K562 (cell line): ENCODE measurements around the gene MLH1. TPM values are rescaled to one million over a fixed set of nuclear protein-coding genes. Genes with fewer than 3 reads are reported as not detected.

Experiments
- ARID1B ChIP-seq: fragments of 450-650 bp; IDR thresholded peaks from 2 replicates; pipeline ENCODE4 v1.6.1; 2016; ENCODE audit warnings: antibody characterized with exemption, mild to moderate bottlenecking, inconsistent platforms
- DPF2 ChIP-seq: fragments of 450-650 bp; IDR thresholded peaks from 2 replicates; pipeline ENCODE4 v1.6.1; 2016
- FOSL1 ChIP-seq: fragments of 200-800 bp; sonication (Bioruptor generic); conservative IDR thresholded peaks from 2 replicates; pipeline ENCODE4 v1.6.1; 2016; ENCODE audit warnings: missing genetic modification characterization, missing compliant biosample characterization
- GATAD2B ChIP-seq: fragments of 450-650 bp; IDR thresholded peaks from 2 replicates; pipeline ENCODE4 v1.6.1; 2017; ENCODE audit warnings: mild to moderate bottlenecking, borderline replicate concordance
- MAFG ChIP-seq: fragments of 450-650 bp; conservative IDR thresholded peaks from 2 replicates; pipeline ENCODE4 v1.6.1; 2016; ENCODE audit warnings: missing genetic modification characterization, missing compliant biosample characterization
- RFX1 ChIP-seq: fragments of 450-650 bp; IDR thresholded peaks from 2 replicates; pipeline ENCODE4 v1.6.1; 2016; ENCODE audit warnings: mild to moderate bottlenecking, moderate library complexity
- SMARCA4 ChIP-seq: fragments of 450-650 bp; IDR thresholded peaks from 2 replicates; pipeline ENCODE4 v1.6.1; 2016
- TARDBP ChIP-seq: fragments of 450-650 bp; IDR thresholded peaks from 2 replicates; pipeline ENCODE4 v1.6.1; 2016
- TEAD4 ChIP-seq, 2 experiments: sonication (generic) in 1 of 2; formaldehyde crosslinking in 1 of 2; IDR thresholded peaks; 2 replicates each; pipeline versions ENCODE4 v1.6.1 to v1.8.0; 2012 to 2022; ENCODE audit warnings: borderline replicate concordance in 1 of 2, inconsistent platforms in 1 of 2, low read length in 1 of 2, mild to moderate bottlenecking in 1 of 2, missing genetic modification reagents in 1 of 2
- TOE1 ChIP-seq, 2 experiments: fragments of 450-650 bp in 1 of 2; sonication (generic) in 1 of 2; formaldehyde crosslinking in 1 of 2; IDR thresholded peaks; 2 replicates each; pipeline versions ENCODE4 v1.7.1 to v1.8.0; 2016 to 2022; ENCODE audit warnings: borderline replicate concordance in 2 of 2, mild to moderate bottlenecking in 2 of 2, antibody characterized with exemption in 1 of 2, inconsistent platforms in 1 of 2, low read depth in 1 of 2, missing genetic modification reagents in 1 of 2, moderate library complexity in 1 of 2
- ZNF316 ChIP-seq: fragments of 450-650 bp; IDR thresholded peaks from 2 replicates; pipeline ENCODE4 v1.6.1; 2016
- ZNF431 ChIP-seq: sonication (generic); formaldehyde crosslinking; IDR thresholded peaks from 2 replicates; pipeline ENCODE4 v1.8.0; 2022; ENCODE audit warnings: mild to moderate bottlenecking, missing genetic modification reagents
- ZNF586 ChIP-seq: fragments of 450-650 bp; formaldehyde crosslinking; conservative IDR thresholded peaks from 2 replicates; pipeline ENCODE4 v1.4.0; 2020; ENCODE audit warnings: mild to moderate bottlenecking, moderate library complexity
- ZNF696 ChIP-seq: fragments of 250-450 bp; sonication (Bioruptor Pico); conservative IDR thresholded peaks from 2 replicates; pipeline ENCODE4 v1.4.0; 2020; ENCODE audit warnings: mild to moderate bottlenecking, moderate library complexity
- polyA plus RNA-seq, 8 experiments: library from polyadenylated mRNA; depleted of rRNA in 4 of 8; stranded (reverse) in 5 of 8; unstranded in 3 of 8; fragments of >200 nt; fragmentation: Nextera tagmentation in 2 of 8; fragmentation: Illumina TruSeq in 1 of 8; extraction: Ambion mirVana in 2 of 8; extraction: Trizol in 1 of 8; gene quantifications; 2 replicates each; pipeline versions ENCODE4 v1.2.1 to v1.2.3, GENCODE V29; 2011 to 2014; ENCODE audit warnings: inconsistent platforms in 1 of 8, missing spikeins in 1 of 8
- total RNA-seq, 7 experiments: library from RNA; depleted of rRNA in 6 of 7; stranded (reverse); fragments of >200 nt in 6 of 7; fragmentation: Illumina TruSeq in 2 of 7; extraction: Trizol in 2 of 7; gene quantifications; 2 replicates each; pipeline versions ENCODE4 v1.2.1 to v1.2.3, GENCODE V29; 2011 to 2021; ENCODE audit warnings: low replicate concordance in 1 of 7
- TF ChIP-seq, protein P1 (sequence below), 2 experiments: fragments of 450-650 bp; IDR thresholded peaks; 2 replicates each; pipeline ENCODE4 v1.6.1; 2018; ENCODE audit warnings: mild to moderate bottlenecking in 2 of 2, low read depth in 1 of 2; ENCODE audit not compliant: partially characterized antibody in 2 of 2
- TF ChIP-seq, protein P2 (sequence below), 2 experiments: fragments of 450-650 bp; IDR thresholded peaks; 2 replicates each; pipeline ENCODE4 v1.6.1; 2016

Gene MLH1
- total and polyA plus RNA-seq, 9 of the 15 experiments (the other 6 are each of a cell fraction or from before 2014, with no cell fraction given), result 76.4 to 155 (median 117) TPM

DNA sequence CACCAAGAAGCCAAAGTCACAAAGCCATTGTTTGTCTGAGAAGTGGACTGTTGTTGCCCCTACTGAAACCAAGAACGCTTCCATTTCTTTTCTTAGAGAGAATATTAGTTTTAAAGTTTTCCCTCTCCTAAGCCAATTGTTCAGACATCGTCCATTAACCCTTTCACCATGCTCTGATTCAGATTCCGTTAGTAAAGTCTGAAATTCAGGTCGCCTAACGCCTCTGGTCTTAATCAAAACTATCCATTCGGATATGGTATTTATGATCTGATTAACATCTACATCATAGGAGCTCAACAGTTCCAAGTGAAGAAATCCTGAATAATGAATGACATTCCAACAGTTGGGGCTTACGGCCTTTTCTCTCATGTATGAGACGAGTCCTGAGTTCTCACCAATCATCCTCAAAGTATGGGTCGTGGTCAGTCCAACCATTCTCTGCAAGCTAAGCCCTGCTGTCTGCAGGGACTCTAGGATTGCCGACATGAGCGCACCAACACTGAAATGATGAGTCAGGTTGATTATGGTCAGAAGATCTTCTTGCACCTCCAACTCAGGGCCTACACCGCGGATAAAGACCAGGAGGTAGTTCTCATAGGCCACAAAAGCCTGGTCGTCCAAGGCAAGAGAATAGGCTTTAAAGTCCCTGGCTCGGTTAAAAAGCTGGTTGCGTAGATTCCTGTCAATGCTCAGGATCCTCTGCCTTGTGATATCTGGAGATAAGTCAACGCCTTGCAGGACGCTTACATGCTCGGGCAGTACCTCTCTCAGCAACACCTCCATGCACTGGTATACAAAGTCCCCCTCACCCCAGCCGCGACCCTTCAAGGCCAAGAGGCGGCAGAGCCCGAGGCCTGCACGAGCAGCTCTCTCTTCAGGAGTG is 1.2 kb upstream of the MLH1 start (continued):
- TF ChIP-seq, protein P1, sequence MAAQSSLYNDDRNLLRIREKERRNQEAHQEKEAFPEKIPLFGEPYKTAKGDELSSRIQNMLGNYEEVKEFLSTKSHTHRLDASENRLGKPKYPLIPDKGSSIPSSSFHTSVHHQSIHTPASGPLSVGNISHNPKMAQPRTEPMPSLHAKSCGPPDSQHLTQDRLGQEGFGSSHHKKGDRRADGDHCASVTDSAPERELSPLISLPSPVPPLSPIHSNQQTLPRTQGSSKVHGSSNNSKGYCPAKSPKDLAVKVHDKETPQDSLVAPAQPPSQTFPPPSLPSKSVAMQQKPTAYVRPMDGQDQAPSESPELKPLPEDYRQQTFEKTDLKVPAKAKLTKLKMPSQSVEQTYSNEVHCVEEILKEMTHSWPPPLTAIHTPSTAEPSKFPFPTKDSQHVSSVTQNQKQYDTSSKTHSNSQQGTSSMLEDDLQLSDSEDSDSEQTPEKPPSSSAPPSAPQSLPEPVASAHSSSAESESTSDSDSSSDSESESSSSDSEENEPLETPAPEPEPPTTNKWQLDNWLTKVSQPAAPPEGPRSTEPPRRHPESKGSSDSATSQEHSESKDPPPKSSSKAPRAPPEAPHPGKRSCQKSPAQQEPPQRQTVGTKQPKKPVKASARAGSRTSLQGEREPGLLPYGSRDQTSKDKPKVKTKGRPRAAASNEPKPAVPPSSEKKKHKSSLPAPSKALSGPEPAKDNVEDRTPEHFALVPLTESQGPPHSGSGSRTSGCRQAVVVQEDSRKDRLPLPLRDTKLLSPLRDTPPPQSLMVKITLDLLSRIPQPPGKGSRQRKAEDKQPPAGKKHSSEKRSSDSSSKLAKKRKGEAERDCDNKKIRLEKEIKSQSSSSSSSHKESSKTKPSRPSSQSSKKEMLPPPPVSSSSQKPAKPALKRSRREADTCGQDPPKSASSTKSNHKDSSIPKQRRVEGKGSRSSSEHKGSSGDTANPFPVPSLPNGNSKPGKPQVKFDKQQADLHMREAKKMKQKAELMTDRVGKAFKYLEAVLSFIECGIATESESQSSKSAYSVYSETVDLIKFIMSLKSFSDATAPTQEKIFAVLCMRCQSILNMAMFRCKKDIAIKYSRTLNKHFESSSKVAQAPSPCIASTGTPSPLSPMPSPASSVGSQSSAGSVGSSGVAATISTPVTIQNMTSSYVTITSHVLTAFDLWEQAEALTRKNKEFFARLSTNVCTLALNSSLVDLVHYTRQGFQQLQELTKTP (IDR thresholded peaks at IDR 0.05; ENCODE audit: low read depth in 1 of 2, partially characterized antibody in 2 of 2), result peak in 1 of 2 experiments; percentile 19
- TF ChIP-seq TARDBP (peak; percentile 67; the same call in 1 of the 2 replicates), FOSL1 (peak; percentile 76), MAFG (tag) (peak; percentile 96), ZNF586 (CRISPR knock-in tag) (no peak), GATAD2B (peak; percentile 32; the same call in 1 of the 2 replicates), ZNF696 (no peak), SMARCA4 (peak; percentile 65; the same call in 1 of the 2 replicates), DPF2 (peak; percentile 32), RFX1 (0 out of 2 replicates have a peak, but pooled peaks have one; percentile 4), ZNF316 (peak; percentile 99), ZNF431 (0 out of 2 replicates have a peak, but pooled peaks have one; percentile 45), TOE1 (IDR thresholded peaks at IDR 0.05; ENCODE audit: borderline replicate concordance) (peak; percentile 69; the same call in 1 of the 2 replicates), TOE1 (CRISPR knock-in tag; IDR thresholded peaks at IDR 0.05; ENCODE audit: borderline replicate concordance, low read depth) (no peak), ARID1B (0 out of 2 replicates have a peak, but pooled peaks have one; percentile 38), TEAD4 (IDR thresholded peaks at IDR 0.05; ENCODE audit: low read length) (peak; percentile 16; the same call in 1 of the 2 replicates), TEAD4 (CRISPR knock-in tag; IDR thresholded peaks at IDR 0.05; ENCODE audit: borderline replicate concordance) (no peak)
- TF ChIP-seq, protein P2, sequence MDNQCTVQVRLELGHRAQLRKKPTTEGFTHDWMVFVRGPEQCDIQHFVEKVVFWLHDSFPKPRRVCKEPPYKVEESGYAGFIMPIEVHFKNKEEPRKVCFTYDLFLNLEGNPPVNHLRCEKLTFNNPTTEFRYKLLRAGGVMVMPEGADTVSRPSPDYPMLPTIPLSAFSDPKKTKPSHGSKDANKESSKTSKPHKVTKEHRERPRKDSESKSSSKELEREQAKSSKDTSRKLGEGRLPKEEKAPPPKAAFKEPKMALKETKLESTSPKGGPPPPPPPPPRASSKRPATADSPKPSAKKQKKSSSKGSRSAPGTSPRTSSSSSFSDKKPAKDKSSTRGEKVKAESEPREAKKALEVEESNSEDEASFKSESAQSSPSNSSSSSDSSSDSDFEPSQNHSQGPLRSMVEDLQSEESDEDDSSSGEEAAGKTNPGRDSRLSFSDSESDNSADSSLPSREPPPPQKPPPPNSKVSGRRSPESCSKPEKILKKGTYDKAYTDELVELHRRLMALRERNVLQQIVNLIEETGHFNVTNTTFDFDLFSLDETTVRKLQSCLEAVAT (IDR thresholded peaks at IDR 0.05), result peak in 1 of 2 experiments; percentile 36; a peak in 1 of 4 replicates
